LNCAP (cell line): ENCODE measurements around the gene PHLDB2.

Experiments used
- TF ChIP-seq, protein P1 (sequence below): fragments of 450-650 bp; IDR thresholded peaks from 2 replicates; pipeline ENCODE4 v1.5.1; 2017; ENCODE audit warnings: mild to moderate bottlenecking

The PHLDB2 gene

DNA sequence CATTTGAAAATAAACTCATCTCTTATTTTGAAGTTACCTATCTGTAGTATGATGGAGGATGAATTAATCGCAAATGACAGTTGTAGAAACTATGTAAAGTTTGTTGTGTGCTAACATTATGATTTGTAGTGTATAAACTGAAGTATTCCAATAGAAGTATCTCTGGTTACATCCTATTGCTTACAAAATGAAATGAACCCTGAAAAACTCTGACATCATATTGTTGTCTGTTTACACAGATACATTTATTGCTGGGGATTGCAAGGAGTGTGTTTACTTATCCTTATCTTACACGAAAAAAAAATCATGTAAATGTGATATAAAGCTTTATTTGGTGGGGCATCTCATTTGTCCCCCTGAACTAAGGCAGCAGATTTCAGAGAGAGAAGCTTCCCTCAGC, 117.2 kb downstream of the PHLDB2 start:
- TF ChIP-seq, protein P1, sequence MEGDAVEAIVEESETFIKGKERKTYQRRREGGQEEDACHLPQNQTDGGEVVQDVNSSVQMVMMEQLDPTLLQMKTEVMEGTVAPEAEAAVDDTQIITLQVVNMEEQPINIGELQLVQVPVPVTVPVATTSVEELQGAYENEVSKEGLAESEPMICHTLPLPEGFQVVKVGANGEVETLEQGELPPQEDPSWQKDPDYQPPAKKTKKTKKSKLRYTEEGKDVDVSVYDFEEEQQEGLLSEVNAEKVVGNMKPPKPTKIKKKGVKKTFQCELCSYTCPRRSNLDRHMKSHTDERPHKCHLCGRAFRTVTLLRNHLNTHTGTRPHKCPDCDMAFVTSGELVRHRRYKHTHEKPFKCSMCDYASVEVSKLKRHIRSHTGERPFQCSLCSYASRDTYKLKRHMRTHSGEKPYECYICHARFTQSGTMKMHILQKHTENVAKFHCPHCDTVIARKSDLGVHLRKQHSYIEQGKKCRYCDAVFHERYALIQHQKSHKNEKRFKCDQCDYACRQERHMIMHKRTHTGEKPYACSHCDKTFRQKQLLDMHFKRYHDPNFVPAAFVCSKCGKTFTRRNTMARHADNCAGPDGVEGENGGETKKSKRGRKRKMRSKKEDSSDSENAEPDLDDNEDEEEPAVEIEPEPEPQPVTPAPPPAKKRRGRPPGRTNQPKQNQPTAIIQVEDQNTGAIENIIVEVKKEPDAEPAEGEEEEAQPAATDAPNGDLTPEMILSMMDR = no peak

DNA sequence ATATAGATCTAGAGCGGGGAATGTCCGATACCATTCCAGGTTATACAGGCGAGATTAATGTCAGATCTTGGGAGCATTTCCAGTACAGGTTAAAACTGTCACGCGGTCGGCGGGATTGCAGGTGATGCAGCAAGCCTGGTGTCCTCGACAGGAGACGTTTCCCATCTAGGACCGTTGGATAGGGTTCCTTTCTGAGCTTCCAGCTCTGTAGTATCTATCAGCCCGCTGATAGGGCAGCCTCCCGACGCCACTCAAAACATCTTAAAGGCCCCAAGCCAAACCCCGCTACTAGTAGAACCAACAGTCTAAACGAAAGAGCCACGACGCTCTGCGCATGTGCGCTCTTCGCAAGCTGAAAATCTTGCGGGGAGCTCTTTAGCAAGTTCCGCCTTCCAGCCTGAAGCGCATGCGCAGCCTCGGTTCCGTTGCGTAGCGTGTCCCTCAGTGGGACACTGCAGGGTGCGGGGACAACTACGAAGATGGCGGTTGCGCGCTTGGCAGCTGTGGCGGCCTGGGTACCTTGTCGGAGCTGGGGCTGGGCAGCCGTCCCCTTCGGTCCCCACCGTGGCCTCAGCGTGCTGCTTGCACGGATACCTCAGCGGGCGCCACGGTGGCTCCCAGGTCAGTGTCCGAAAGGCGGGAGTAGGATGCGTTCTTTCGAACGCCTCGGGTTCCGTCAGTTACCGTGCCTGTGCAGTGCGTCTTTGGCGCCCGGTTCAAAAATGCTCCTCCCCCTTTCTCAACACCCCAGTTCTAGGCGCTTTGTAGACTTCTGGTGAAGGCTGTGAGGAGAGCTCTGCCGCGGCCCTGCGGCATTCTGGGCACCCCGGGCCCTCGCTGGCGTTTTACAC, 119.7 kb downstream of the PHLDB2 start, which contains the start of gene ABHD10:
Gene ABHD10 (plus strand): TSS at position 444 of the 851 bp plus-strand sequence. CDS start 36 bp downstream, at position 480.
- TF ChIP-seq, protein P1 = no peak

DNA sequence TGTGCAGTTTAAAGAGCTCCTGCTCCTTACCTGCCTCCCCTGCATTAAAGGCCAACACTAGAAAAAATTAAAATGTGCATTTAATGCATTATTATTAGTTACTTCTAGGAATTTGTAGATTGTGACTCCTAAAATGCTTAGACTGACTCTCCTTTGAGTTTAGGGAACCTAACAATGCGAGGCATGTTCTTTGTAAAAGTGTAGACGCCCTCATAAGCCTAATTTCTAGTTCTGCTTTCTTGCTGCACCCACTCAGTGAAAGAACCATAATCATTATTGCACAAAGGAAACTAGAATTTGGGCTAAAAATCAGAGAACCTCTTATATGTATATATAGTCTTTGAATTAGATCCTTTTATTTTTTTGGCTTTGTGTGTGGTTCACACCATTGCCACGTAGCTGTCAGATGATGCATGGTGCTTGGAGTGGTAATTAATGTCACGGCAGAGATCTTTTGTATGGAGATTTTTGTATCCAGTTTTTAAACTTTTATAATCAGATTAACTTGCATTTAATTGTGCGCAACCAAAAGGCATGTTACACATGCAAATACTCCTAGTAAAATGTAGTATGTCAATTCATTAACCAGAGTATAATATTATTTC, 120.5 kb downstream of the PHLDB2 start:
- TF ChIP-seq, protein P1 = no peak

DNA sequence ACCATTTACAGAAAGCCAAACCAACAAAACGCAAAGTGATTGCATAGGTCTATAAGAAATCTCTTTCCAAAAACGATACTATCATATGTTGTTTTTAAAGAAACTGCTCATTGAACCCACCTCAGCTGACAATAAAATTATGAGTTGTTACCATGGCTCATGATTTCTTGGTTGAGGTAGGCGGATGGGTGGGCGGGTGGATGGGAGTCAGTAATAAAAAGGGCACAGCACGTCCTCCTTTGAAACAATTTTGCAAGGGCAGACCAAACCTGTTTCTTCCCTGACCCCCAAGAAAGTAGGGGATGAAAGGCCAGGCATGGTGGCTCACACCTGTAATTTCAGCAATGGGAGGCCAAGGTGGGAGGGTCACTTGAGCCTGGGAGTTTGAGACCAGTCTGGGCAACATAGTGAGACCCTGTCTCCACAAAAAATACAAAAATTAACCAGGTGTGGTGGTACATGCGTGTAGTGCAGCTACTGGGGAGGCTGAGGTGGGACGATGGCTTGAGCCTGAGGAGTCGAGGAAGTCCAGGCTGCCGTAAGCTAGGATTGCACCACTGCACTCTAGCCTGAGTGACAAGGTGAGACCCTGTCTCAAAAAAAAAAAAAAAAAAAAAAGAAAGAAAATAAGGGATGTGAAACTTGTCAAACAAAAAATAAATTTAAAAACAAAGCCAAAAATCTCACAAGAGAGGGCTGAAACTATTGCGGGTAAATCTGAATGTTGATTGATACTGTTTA, 121.8 kb downstream of the PHLDB2 start:
- TF ChIP-seq, protein P1 = no peak

DNA sequence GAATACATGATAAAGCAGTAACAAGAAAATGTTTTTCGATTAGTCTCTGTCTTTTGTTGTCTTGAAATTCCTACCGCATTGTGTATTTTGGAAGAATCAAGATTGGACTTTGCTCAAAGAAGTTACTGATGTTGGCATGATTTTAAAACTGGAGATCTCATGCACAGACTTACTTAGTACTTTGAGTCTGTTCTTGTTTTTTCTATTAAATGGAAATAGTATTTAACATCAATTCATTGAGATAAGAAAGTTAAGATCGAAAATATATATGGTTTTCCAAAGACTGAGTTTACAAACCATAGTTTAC, 122.3 kb downstream of the PHLDB2 start:
- TF ChIP-seq, protein P1 = no peak

DNA sequence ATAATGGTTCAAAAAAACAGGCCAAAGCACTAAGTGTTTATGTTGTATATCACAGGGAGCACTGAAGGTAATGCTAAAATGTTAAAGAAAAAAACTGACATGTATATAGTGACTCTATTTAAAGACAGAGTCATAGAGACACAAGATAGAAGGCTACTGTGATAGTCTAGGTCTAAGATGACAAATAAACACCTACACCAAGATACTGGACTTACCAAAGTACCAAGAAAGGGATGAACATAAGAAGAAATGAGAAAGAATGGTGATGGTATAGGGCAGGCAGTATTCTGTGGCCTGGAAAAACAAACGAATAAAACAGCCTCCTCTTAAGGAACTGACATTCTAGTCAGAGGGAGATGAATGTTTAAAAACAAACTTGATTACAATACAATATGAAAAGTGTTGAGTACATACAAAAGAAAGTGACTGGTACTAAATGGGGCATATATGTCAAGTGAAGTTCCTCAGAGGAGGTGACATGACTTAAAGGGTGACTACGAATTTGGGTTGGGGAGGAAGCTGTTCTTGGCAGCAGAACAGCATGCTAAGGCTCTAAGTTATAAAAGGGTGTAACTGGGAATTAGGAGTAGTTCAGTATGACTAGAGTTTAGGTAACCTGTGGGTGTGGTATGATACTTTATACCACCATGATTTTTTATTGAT, 125.7 kb downstream of the PHLDB2 start:
- TF ChIP-seq, protein P1 = no peak

DNA sequence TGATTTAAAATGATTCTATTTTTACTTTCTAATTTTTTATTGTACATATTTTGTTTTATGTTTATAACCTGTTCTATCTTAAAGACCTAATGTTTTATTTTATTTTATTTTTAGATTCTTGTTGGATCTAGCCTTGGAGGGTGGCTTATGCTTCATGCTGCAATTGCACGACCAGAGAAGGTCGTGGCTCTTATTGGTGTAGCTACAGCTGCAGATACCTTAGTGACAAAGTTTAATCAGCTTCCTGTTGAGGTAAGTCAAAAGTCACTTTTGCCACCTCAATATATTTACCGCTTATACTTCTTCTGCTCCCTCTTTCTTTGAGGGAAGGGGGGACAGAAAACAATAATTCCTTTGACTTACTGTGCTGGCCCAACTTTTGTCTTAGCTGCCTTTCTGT, 127.7 kb downstream of the PHLDB2 start:
- TF ChIP-seq, protein P1 = no peak
